HTR-8/SVneo (cell line): ENCODE measurements around the gene ABCG1.
A peak's percentile ranks its signal among the peaks of the same experiment; 100 is the strongest.

Source experiments
- DNase-seq: peaks from one replicate; pipeline ENCODE4 v3.0.0; 2011; ENCODE audit warnings: low spot score, mixed read lengths; ENCODE audit not compliant: insufficient read length
- FAIRE-seq: peaks from 2 replicates; lab custom pipeline; 2011; peaks lifted over from hg19 to GRCh38; lab: Jason Lieb, UNC

ABCG1 gene

GRCh38 chr21:42230178-42230577 lies 11.2 kb downstream of the ABCG1 start:
- FAIRE-seq, result no peak
- DNase-seq, result no peak

DNA sequence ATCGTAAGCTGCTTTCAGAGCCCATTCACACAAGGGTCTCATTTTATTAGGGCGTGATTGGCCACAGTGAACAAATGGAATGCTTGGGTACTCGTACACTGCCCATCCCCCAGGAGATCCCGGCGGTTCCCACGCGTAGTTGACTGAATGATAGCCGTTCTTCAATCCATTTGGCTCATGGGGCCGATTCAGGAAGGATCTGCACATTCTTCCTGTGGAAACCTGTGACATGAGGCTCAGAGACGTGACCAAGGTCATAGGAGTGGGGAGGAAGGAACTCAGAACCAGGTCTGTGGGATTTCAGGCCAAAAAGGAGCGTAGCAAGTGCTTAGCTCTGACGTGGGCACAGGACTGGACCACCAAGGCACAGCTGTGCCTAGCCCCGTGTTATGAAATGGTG lies 11.7 kb downstream of the ABCG1 start:
- no peak for FAIRE-seq

GRCh38 chr21:42231756-42232155 lies 12.8 kb downstream of the ABCG1 start:
- FAIRE-seq, result no peak
- no peak for DNase-seq

More for the DNA sequence above, 11.7 kb downstream of the ABCG1 start:
- no peak for DNase-seq

GRCh38 chr21:42232176-42232825 lies 13.4 kb downstream of the ABCG1 start:
- no peak for FAIRE-seq
- no peak for DNase-seq

DNA sequence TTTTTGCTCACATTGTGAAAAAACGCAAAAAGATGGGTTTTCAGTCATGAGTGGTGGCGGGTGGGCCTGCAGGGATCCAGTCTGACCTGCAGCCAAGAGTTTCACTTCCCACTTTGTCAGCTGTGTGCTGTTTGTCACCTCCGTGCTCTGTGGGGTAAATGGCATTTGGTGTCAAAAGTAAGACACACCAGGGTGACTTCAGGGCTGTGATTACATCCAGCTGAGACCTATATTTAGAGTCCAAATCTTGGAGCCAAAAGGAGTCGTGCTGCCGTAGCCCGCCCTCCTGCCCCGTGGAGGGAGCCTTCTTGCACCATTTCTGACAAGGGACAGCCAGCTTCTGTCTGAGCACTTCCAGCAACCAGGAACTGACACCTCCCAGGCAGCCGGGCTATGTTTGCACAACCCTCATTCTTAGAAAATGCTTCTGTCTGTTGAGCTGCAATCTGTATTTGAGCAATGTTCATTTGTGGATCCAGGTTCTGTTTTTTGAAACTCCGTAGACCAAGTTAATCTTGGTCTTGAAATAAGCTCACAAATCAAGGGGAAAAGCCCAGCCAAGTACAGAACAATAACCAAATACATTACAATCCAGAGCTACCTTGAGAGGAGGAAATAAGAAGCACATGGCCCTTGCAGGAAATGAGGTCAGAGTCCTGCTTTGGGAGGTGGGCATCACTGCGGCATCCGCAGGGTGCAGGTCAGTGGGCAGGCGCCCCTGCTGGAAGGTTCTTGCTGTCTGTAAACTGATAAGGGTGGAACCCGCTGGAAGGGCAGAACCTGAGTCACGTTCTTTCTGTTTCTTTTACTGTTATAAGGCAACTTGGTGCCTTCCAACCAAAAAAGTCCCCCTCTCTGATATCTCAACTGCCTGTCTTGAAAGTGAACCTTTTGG lies 14.4 kb downstream of the ABCG1 start:
- DNase-seq, result no peak

GRCh38 chr21:42234041-42234440 lies 15.1 kb downstream of the ABCG1 start:
- no peak for DNase-seq
- FAIRE-seq, result no peak

More for the DNA sequence above, 14.4 kb downstream of the ABCG1 start:
- no peak for FAIRE-seq

- DNase-seq, result peak; percentile 43
Measured at GRCh38 chr21:42234464-42235241, 15.7 kb downstream of the ABCG1 start.

GRCh38 chr21:42235593-42235992 lies 16.7 kb downstream of the ABCG1 start:
- FAIRE-seq (no peak), DNase-seq (no peak)

More at GRCh38 chr21:42234464-42235241, 15.7 kb downstream of the ABCG1 start:
- no peak for FAIRE-seq

- FAIRE-seq, result no peak
- no peak for DNase-seq
Measured at GRCh38 chr21:42236014-42236413, 17.1 kb downstream of the ABCG1 start.

- no peak for DNase-seq
- no peak for FAIRE-seq
Measured at GRCh38 chr21:42236693-42237092, 17.8 kb downstream of the ABCG1 start.

DNA sequence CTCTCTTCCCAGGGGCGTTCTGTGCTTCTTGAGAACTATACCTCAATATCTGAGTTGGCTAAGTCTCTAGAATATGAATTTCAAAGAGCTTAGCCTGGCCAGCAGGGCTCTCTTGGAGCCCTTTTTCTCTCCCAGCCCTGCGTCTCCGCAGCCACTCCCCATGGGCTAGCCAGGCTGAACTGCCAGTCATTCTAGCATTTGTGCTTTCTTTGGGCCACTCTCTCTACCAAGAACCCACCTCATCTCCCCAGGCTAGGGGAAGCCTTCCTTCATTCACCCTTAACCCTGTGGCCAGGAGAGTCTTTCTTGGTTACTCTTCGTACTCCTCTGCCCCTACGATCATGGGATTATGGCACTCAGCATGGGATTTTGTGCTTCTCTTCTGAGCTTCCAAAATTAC lies 18.2 kb downstream of the ABCG1 start:
- DNase-seq (no peak), FAIRE-seq (no peak)

DNA sequence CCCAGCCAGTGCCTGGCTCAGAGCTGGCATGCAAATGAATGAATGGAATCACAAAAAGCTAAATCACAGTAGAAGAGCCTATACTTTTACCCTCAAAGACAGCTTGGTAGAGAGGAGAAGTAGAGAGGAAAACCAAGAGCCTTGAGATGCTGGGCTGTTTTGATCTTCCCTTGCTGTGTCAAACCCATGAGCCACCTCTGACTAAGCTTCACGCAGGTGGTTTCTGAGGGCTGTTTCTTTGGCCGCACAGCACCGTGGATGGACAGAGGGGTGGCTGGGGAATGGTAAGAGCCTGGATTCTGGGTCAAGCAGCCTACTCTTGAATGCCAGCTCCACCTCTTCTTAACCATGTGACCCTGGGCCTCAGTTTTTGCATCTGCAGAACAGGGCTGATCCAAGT lies 18.6 kb downstream of the ABCG1 start:
- no peak for FAIRE-seq
- no peak for DNase-seq

DNA sequence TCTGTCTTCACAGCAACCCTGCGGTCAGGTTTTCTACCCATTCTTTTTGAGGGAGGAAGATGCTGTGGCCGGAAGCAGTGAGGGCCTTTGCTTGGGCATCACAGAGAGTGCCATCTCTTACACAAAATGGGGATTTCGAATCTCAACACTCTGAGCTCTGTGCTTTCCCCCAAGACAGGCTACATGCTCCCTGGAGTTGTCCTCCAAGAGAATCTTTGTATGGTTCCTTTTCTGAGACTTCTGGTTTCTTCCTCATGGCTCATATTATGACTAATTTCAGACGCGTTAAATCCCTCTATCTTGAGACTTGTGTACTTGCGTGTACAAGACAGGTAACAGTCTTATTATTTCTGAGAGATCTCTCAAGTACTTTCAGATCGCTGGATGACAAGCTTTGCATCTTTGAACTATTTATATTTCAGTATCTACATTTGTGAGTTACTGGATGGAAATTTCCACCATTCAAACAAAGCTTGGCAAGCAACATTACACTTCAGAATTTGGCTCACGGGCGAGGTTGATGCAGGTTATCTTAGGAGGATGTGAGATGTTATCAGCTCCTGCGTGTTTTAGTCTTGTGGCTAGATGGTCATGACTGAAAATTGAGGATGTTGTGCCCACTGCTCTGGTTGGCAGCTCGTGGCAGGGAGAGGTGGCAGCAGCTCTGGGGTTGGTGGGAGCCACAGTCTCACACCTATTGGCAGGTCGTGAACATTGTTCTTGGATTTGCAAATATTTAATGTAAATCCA lies 19.4 kb downstream of the ABCG1 start:
- DNase-seq (no peak), FAIRE-seq (no peak)

- FAIRE-seq (no peak), DNase-seq (no peak)
Measured at GRCh38 chr21:42239556-42239955, 20.6 kb downstream of the ABCG1 start.

DNA sequence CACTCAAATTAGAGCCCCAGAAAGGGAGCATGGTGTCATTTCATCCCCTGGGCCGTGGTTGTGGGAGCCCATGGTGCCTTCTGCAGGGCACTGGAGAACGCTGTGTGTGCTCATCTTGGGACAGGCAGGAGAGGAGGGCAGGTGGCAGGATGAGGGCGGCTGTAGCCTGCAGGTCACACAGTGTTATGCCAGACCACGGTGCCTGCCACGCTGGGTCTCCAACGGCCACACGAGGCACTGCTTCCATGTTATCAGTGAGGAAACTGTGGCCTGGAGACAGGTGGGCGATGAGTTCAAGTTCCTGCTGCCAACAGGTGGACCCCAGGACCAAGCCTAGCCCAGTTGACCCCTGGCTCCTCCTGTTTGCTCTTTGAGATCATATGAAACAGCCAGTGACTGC lies 21.0 kb downstream of the ABCG1 start:
- no peak for DNase-seq
- FAIRE-seq, result no peak

DNA sequence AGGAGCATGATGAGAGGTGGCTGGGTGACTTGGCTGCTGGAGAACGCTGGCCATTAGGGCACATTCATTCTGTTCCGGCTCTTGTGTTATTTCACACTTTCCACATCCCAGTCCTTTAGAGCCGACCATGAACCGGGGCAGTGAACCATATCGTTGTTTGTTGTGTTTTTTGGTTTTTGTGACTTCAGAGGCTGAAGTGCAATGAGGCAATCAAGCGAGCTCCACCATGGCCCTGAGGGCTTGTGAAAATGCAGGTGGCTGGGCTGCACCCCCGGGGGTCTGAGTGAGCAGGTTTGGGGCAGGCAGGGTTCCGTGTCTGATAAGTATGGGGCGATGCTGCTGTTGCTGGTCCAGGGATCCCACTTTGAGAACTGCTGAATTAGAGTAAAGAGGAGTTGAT lies 23.7 kb downstream of the ABCG1 start:
- no peak for FAIRE-seq

GRCh38 chr21:42243026-42243425 lies 24.1 kb downstream of the ABCG1 start:
- no peak for FAIRE-seq
- no peak for DNase-seq

More for the DNA sequence above, 23.7 kb downstream of the ABCG1 start:
- DNase-seq, result no peak

GRCh38 chr21:42245331-42246193 lies 26.6 kb downstream of the ABCG1 start:
- no peak for DNase-seq
- peak; percentile 16 for FAIRE-seq

GRCh38 chr21:42247716-42248115 lies 28.8 kb downstream of the ABCG1 start:
- FAIRE-seq (no peak), DNase-seq (no peak)
